Measurements from ENCODE around the gene MAPK8IP3.
"Not testable (repeated sequence)": the region's sequence is repeated elsewhere in the genome, so short reads cannot be mapped to it uniquely, and the experiment has no call there.

GRCh38 chr16:1705324-1705687, 689 bp upstream of the MAPK8IP3 start:
- TF ChIP-seq, protein P1, sequence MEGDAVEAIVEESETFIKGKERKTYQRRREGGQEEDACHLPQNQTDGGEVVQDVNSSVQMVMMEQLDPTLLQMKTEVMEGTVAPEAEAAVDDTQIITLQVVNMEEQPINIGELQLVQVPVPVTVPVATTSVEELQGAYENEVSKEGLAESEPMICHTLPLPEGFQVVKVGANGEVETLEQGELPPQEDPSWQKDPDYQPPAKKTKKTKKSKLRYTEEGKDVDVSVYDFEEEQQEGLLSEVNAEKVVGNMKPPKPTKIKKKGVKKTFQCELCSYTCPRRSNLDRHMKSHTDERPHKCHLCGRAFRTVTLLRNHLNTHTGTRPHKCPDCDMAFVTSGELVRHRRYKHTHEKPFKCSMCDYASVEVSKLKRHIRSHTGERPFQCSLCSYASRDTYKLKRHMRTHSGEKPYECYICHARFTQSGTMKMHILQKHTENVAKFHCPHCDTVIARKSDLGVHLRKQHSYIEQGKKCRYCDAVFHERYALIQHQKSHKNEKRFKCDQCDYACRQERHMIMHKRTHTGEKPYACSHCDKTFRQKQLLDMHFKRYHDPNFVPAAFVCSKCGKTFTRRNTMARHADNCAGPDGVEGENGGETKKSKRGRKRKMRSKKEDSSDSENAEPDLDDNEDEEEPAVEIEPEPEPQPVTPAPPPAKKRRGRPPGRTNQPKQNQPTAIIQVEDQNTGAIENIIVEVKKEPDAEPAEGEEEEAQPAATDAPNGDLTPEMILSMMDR (optimal IDR thresholded peaks at IDR 0.05 in 1 of 3, IDR thresholded peaks at IDR 0.05 in 1 of 3, conservative IDR thresholded peaks at IDR 0.05 in 1 of 3; ENCODE audit: extremely low read depth in 1 of 3, insufficient read depth in 2 of 3, low read length in 3 of 3) = not testable (repeated sequence)
- not testable (repeated sequence) for TF ChIP-seq EZH2 (IDR thresholded peaks at IDR 0.05; ENCODE audit: low read length)

Measured in keratinocyte (primary cell).